ENCODE measurements around the gene MIER3. TPM values are rescaled to one million over a fixed set of nuclear protein-coding genes. Genes with fewer than 3 reads are reported as not detected.

The MIER3 gene
- polyA plus RNA-seq, 1 donor from 2014 or later: 51.8 TPM

- Histone ChIP-seq H3K9ac (ENCODE audit: low read length) (no peak overlapping the region), H4K20me1 (ENCODE audit: insufficient read depth) (no peaks in the 10 kb centered on the region), H3K9me2 (ENCODE audit: insufficient read depth, low read length) (no peaks in the 10 kb centered on the region), H3F3A (ENCODE audit: insufficient read depth, low read length, poor library complexity, severe bottlenecking) (no peaks in the 10 kb centered on the region), H3K4me2 (ENCODE audit: low read length) (no peak overlapping the region), H3K79me2 (replicated peaks; ENCODE audit: insufficient read depth, low read length) (no peaks in the 10 kb centered on the region), H2AFZ (ENCODE audit: low read depth, low read length) (no peak overlapping the region), H3K9me3 (ENCODE audit: low read length) (no peaks in the 10 kb centered on the region), H3K36me3 (ENCODE audit: insufficient read depth, low read length) (no peaks in the 10 kb centered on the region), H3K27me3 (ENCODE audit: insufficient read depth, low read depth, low read length) (no peaks in the 10 kb centered on the region), H3K27ac (ENCODE audit: low read length) (no peak overlapping the region), H3K4me3 (ENCODE audit: low read length) (no peak overlapping the region)
- TF ChIP-seq MXI1 (conservative IDR thresholded peaks at IDR 0.05; ENCODE audit: poor library complexity, severe bottlenecking) (no peak), TAF1 (IDR thresholded peaks at IDR 0.05; ENCODE audit: low read depth) (no peak), EP300 (conservative IDR thresholded peaks at IDR 0.05; ENCODE audit: poor library complexity, severe bottlenecking) (no peak), EZH2 (IDR thresholded peaks at IDR 0.05; ENCODE audit: borderline replicate concordance, insufficient read depth, low read length, poor library complexity, severe bottlenecking) (no peak), CTCF (IDR thresholded peaks at IDR 0.05; ENCODE audit: poor library complexity, severe bottlenecking) (no peak), RAD21 (conservative IDR thresholded peaks at IDR 0.05) (no peak), POLR2AphosphoS5 (IDR thresholded peaks at IDR 0.05) (no peak), REST (IDR thresholded peaks at IDR 0.05; ENCODE audit: borderline replicate concordance) (no peak), SMC3 (conservative IDR thresholded peaks at IDR 0.05; ENCODE audit: poor library complexity) (no peak)
These were observed 34.7 kb upstream of the MIER3 start for GRCh38 chr5:56986626-56986947.

- H3K4me2 ChIP-seq (ENCODE audit: low read length): no peak overlapping the region
- no peaks in the 10 kb centered on the region for H3K79me2 ChIP-seq (replicated peaks; ENCODE audit: insufficient read depth, low read length)
- no peak overlapping the region for H3K27ac ChIP-seq (ENCODE audit: low read length)
- H4K20me1 ChIP-seq (ENCODE audit: insufficient read depth): no peaks in the 10 kb centered on the region
- no peaks in the 10 kb centered on the region for H3F3A ChIP-seq (ENCODE audit: insufficient read depth, low read length, poor library complexity, severe bottlenecking)
- no peak overlapping the region for H3K4me3 ChIP-seq (ENCODE audit: low read length)
- no peak for TF ChIP-seq POLR2AphosphoS5 (IDR thresholded peaks at IDR 0.05)
- TF ChIP-seq MXI1 (conservative IDR thresholded peaks at IDR 0.05; ENCODE audit: poor library complexity, severe bottlenecking): no peak
- TF ChIP-seq EZH2 (IDR thresholded peaks at IDR 0.05; ENCODE audit: borderline replicate concordance, insufficient read depth, low read length, poor library complexity, severe bottlenecking): no peak
- no peak for TF ChIP-seq REST (IDR thresholded peaks at IDR 0.05; ENCODE audit: borderline replicate concordance)
- no peak for TF ChIP-seq RAD21 (conservative IDR thresholded peaks at IDR 0.05)
- no peaks in the 10 kb centered on the region for H3K36me3 ChIP-seq (ENCODE audit: insufficient read depth, low read length)
- H3K9me2 ChIP-seq (ENCODE audit: insufficient read depth, low read length): no peaks in the 10 kb centered on the region
- no peak overlapping the region for H2AFZ ChIP-seq (ENCODE audit: low read depth, low read length)
- no peak overlapping the region for H3K9ac ChIP-seq (ENCODE audit: low read length)
- no peaks in the 10 kb centered on the region for H3K27me3 ChIP-seq (ENCODE audit: insufficient read depth, low read depth, low read length)
- no peaks in the 10 kb centered on the region for H3K9me3 ChIP-seq (ENCODE audit: low read length)
These were observed 34.2 kb upstream of the MIER3 start for GRCh38 chr5:56985936-56986625.
